ENCODE measurements around the gene NFASC.

GRCh38 chr1:205012391-205013140 is 141.9 kb downstream of the NFASC start:
- TF ChIP-seq, protein P1, sequence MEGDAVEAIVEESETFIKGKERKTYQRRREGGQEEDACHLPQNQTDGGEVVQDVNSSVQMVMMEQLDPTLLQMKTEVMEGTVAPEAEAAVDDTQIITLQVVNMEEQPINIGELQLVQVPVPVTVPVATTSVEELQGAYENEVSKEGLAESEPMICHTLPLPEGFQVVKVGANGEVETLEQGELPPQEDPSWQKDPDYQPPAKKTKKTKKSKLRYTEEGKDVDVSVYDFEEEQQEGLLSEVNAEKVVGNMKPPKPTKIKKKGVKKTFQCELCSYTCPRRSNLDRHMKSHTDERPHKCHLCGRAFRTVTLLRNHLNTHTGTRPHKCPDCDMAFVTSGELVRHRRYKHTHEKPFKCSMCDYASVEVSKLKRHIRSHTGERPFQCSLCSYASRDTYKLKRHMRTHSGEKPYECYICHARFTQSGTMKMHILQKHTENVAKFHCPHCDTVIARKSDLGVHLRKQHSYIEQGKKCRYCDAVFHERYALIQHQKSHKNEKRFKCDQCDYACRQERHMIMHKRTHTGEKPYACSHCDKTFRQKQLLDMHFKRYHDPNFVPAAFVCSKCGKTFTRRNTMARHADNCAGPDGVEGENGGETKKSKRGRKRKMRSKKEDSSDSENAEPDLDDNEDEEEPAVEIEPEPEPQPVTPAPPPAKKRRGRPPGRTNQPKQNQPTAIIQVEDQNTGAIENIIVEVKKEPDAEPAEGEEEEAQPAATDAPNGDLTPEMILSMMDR (IDR thresholded peaks at IDR 0.05 in 2 of 3, conservative IDR thresholded peaks at IDR 0.05 in 1 of 3; ENCODE audit: insufficient read depth in 2 of 3, low read depth in 1 of 3, low read length in 3 of 3) = no peak
- no peak for TF ChIP-seq FOXM1 (IDR thresholded peaks at IDR 0.05; ENCODE audit: low read depth)
- no peak for TF ChIP-seq FOXM1 (CRISPR knock-in tag; IDR thresholded peaks at IDR 0.05; ENCODE audit: low read depth)
- TF ChIP-seq EZH2 (IDR thresholded peaks at IDR 0.05; ENCODE audit: borderline replicate concordance, low read depth, low read length) = no peak

Measured in K562 (cell line).